ENCODE results near the gene IRS2.
A peak's percentile ranks its signal among the peaks of the same experiment; 100 is the strongest.
"Not testable (repeated sequence)": the region's sequence is repeated elsewhere in the genome, so short reads cannot be mapped to it uniquely, and the experiment has no call there.

IRS2 gene, protein sequence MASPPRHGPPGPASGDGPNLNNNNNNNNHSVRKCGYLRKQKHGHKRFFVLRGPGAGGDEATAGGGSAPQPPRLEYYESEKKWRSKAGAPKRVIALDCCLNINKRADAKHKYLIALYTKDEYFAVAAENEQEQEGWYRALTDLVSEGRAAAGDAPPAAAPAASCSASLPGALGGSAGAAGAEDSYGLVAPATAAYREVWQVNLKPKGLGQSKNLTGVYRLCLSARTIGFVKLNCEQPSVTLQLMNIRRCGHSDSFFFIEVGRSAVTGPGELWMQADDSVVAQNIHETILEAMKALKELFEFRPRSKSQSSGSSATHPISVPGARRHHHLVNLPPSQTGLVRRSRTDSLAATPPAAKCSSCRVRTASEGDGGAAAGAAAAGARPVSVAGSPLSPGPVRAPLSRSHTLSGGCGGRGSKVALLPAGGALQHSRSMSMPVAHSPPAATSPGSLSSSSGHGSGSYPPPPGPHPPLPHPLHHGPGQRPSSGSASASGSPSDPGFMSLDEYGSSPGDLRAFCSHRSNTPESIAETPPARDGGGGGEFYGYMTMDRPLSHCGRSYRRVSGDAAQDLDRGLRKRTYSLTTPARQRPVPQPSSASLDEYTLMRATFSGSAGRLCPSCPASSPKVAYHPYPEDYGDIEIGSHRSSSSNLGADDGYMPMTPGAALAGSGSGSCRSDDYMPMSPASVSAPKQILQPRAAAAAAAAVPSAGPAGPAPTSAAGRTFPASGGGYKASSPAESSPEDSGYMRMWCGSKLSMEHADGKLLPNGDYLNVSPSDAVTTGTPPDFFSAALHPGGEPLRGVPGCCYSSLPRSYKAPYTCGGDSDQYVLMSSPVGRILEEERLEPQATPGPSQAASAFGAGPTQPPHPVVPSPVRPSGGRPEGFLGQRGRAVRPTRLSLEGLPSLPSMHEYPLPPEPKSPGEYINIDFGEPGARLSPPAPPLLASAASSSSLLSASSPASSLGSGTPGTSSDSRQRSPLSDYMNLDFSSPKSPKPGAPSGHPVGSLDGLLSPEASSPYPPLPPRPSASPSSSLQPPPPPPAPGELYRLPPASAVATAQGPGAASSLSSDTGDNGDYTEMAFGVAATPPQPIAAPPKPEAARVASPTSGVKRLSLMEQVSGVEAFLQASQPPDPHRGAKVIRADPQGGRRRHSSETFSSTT (N-terminal part only)

GRCh38 chr13:109786457-109787134, at the start of gene IRS2:
TSS of gene IRS2 (minus strand) at chr13:109786583. CDS start at chr13:109786053, 530 bp downstream.
- peak; percentile 94 for DNase-seq (ENCODE audit: low spot score)

DNA sequence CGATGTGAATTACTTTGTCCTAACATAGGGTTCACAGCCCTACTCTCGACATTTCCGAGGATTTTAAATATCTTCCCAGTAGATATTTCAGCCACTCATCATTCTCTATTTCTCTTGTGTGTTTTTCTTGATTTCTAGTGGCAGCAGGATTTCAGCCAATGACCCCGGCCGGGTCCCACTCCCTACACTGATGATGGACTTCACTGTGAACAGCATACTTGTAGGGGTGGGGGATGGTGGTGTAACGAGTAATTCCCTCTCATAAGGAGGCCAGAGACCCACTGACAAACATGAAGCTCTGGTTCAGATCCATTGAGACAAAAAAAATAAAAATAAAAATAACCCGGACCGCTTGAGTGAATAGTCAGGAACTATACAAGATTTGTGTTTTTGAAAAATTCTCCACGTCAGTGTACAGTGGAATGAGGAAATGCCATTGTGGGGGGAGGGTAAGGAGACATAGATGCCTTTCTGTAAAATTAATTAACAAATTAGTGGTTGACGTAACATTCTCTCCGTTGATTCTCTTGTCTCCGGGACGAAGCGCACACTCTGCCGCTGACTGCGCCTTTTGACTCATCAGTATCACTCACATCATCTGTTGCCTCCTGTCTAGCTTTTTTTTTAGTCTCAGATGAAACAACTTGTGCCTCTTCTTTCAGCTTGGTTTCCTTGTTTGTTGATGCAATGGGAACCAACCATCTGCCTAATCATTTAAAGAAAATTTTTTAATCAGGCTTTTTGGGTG, 48.8 kb upstream of the IRS2 start:
- DNase-seq (ENCODE audit: low spot score), result no peak

DNA sequence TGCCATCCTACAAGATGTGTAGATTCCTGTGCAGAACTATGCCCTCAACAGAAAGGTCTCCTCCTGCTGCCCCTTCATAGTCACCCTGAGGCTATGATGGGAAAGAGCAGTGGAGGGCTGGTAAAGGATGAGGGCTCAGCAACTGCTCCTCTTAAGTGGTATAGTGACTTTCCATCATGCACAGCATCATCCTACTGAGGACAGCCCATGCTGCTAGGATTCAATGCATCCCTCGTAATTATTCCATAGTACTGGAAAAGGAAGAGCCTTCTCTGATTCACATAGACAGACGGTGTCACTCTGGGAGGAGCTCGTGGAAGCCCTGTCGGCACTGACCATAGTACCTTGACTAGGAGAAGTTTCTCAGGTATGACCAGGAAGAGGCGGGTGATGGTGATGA, 47.6 kb upstream of the IRS2 start:
- no peak for DNase-seq (ENCODE audit: low spot score)

GRCh38 chr13:109833071-109833470, 46.7 kb upstream of the IRS2 start:
- DNase-seq (ENCODE audit: low spot score), result no peak

DNA sequence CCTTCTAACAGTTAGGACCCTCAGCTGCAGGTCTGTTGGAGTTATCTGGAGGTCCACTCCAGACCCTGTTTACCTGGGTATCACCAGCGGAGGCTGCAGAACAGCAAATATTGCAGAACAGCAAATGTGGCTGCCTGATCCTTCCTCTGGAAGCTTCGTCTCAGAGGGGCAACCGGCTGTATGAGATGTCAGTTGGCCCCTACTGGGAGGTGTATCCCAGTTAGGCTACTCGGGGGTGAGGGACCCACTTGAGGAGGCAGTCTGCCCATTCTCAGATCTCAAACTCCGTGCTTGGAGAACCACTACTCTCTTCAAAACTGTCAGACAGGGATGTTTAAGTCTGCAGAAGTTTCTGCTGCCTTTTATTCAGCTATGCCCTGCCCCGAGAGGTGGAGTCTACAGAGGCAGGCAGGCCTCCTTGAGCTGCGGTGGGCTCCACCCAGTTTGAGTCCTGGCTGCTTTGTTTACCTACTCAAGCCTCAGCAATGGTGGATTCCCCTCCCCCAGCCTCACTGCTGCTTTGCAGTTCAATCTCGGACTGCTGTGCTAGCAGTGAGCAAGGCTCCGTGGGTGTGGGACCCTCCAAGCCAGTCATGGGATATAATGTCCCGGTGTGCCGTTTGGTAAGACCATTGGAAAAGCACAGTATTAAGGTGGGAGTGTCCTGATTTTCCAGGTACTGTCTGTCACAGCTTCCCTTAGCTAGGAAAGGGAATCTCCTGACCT, 42.4 kb upstream of the IRS2 start:
- not testable (repeated sequence) for DNase-seq (ENCODE audit: low spot score)

GRCh38 chr13:109823201-109823600, 36.8 kb upstream of the IRS2 start:
- DNase-seq (ENCODE audit: low spot score), result not testable (repeated sequence)

- DNase-seq (ENCODE audit: low spot score), result no peak
Measured at GRCh38 chr13:109821103-109821502, 34.7 kb upstream of the IRS2 start.

DNA sequence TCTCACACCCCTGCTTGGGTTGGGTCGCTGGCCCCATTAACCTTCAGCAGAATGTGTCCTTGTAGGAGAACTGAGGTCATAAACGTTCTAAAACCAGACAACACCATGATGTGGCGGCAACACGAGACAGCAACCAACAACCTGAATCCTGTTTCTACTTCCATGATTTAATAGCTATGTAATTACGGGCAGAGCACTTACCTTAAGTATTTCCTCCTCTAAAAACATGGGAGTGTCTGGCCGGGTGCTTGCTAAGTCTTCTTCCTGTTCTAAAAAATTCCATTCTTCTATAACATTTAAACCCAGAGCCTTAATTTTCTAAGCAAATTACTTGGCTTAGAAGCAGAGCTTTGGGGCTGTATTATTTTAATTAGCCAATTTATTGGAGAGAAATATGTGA, 33.5 kb upstream of the IRS2 start:
- no peak for DNase-seq (ENCODE audit: low spot score)

GRCh38 chr13:109818886-109819285, 32.5 kb upstream of the IRS2 start:
- no peak for DNase-seq (ENCODE audit: low spot score)

GRCh38 chr13:109817591-109818535, 31.5 kb upstream of the IRS2 start:
- DNase-seq (ENCODE audit: low spot score), result no peak

DNA sequence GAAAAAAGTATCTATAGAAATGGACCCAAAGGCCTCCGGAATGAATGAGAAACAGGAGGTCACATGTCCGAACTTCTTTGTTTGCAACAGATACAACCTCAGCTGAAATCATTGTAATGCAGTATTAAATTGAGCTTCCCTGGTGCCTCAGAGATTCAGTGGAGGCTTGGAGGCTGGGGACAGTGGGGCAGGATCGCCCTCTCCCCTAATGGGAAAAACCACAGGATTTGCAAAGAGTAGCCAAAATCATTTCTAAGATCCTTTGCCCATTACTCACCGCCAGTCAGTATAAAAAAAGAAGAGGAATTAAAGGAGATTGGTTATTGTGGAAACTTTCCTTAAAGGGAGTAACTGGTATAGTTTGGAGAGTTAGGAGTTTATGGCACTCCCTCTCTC, 30.4 kb upstream of the IRS2 start:
- DNase-seq (ENCODE audit: low spot score), result no peak

GRCh38 chr13:109816112-109816807, 29.9 kb upstream of the IRS2 start:
- no peak for DNase-seq (ENCODE audit: low spot score)

DNA sequence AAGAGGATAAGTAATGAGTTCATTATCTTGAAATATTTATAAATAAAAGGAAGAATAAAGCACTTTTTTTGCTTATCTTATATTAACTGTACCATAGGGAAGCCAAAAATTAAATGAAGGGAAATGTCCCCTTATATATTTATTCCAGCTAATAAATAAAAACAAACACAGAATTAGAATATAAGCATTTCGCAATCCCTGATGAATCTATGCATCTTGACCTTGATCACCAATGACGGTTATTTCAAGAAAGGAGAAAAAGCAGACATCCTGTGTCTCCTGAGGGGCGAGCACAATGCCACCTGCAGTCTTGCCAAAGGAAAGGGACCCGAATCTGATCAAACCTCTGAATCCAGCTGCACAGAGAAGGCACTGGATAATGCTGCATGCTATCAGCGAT, 29.3 kb upstream of the IRS2 start:
- no peak for DNase-seq (ENCODE audit: low spot score)

DNA sequence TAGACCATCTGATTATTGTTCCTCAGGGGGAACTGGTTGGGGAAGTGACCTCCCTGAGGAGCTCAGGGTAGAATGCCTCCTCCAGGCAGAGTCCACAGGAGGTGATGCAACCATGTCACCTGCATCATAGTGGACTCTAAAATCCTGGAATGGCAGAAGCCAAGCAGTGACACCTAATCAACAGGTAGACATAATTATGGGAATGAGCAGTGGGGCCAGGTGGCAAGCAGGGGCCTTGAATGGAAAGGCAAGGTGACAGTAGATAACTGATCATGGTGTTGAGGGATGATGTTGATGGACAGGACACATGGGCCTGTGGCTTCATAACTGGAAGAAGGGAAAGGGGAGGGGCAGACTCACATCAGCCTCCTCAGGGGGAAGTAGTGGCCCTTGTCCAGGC, 27.3 kb upstream of the IRS2 start:
- DNase-seq (ENCODE audit: low spot score), result no peak

GRCh38 chr13:109812382-109812781, 26.0 kb upstream of the IRS2 start:
- DNase-seq (ENCODE audit: low spot score), result no peak

GRCh38 chr13:109810761-109811510, 24.6 kb upstream of the IRS2 start:
- DNase-seq (ENCODE audit: low spot score), result no peak

GRCh38 chr13:109809216-109809932, 23.0 kb upstream of the IRS2 start:
- no peak for DNase-seq (ENCODE audit: low spot score)
